Epithelial cell of proximal tubule (primary cell): Measurements from ENCODE around the gene IRS2. TPM values are rescaled to one million over a fixed set of nuclear protein-coding genes. Genes with fewer than 3 reads are reported as not detected.

Source experiments
- DNase-seq: peaks from one replicate; pipeline ENCODE4 v3.0.0-alpha.2; 2011; ENCODE audit warnings: low read depth
- H3K4me3 ChIP-seq: 2 replicates; pipeline ENCODE4 v1.5.1; 2011; ENCODE audit warnings: low read depth, mild to moderate bottlenecking, low read length
- CTCF ChIP-seq: conservative IDR thresholded peaks from 2 replicates; pipeline ENCODE4 v1.5.1; 2012; ENCODE audit warnings: low read depth, mild to moderate bottlenecking, low read length
- total RNA-seq: library from RNA; depleted of rRNA; stranded (reverse); fragments of >200 nt; gene quantifications from 2 replicates; pipeline ENCODE4 v1.2.3, GENCODE V29; 2015

IRS2 gene
- total RNA-seq, 1 donor from 2014 or later = 14.0 TPM

- no peak for DNase-seq
- TF ChIP-seq CTCF = no peak
These were observed 29.3 kb upstream of the IRS2 start for GRCh38 chr13:109815651-109816050.

GRCh38 chr13:109813663-109814062, 27.3 kb upstream of the IRS2 start:
- no peak for TF ChIP-seq CTCF
- no peak overlapping the region for H3K4me3 ChIP-seq
- DNase-seq = no peak

More at GRCh38 chr13:109815651-109816050, 29.3 kb upstream of the IRS2 start:
- no peak overlapping the region for H3K4me3 ChIP-seq

GRCh38 chr13:109812382-109812781, 26.0 kb upstream of the IRS2 start:
- no peak for DNase-seq
- TF ChIP-seq CTCF = no peak
- H3K4me3 ChIP-seq = no peak overlapping the region

- TF ChIP-seq CTCF = no peak
- no peak for DNase-seq
- no peak overlapping the region for H3K4me3 ChIP-seq
These were observed 24.6 kb upstream of the IRS2 start for GRCh38 chr13:109810761-109811510.

- no peak for TF ChIP-seq CTCF
- no peak for DNase-seq
- H3K4me3 ChIP-seq = no peak overlapping the region
These were observed 23.0 kb upstream of the IRS2 start for GRCh38 chr13:109809216-109809932.

GRCh38 chr13:109807345-109807744, 21.0 kb upstream of the IRS2 start:
- no peak overlapping the region for H3K4me3 ChIP-seq
- DNase-seq = no peak
- no peak for TF ChIP-seq CTCF

- no peak for TF ChIP-seq CTCF
- no peak for DNase-seq
- no peak overlapping the region for H3K4me3 ChIP-seq
These were observed 18.3 kb upstream of the IRS2 start for GRCh38 chr13:109804654-109805053.
